A549 treated with Hydrocortisone at 1 μM for 4 hours (cell line): ENCODE measurements around the gene FGG. TPM values are rescaled to one million over a fixed set of nuclear protein-coding genes. Genes with fewer than 3 reads are reported as not detected.

Source experiments
- total RNA-seq: library from RNA; stranded (reverse); fragments of 200-300 nt; extraction: Qiagen RNA extraction; gene quantifications from 5 replicates; pipeline ENCODE4 v1.2.3, GENCODE V29; 2022

Gene FGG
- 5.3 to 8.0 TPM (median 5.4 TPM) in 5 replicates for total RNA-seq

DNA sequence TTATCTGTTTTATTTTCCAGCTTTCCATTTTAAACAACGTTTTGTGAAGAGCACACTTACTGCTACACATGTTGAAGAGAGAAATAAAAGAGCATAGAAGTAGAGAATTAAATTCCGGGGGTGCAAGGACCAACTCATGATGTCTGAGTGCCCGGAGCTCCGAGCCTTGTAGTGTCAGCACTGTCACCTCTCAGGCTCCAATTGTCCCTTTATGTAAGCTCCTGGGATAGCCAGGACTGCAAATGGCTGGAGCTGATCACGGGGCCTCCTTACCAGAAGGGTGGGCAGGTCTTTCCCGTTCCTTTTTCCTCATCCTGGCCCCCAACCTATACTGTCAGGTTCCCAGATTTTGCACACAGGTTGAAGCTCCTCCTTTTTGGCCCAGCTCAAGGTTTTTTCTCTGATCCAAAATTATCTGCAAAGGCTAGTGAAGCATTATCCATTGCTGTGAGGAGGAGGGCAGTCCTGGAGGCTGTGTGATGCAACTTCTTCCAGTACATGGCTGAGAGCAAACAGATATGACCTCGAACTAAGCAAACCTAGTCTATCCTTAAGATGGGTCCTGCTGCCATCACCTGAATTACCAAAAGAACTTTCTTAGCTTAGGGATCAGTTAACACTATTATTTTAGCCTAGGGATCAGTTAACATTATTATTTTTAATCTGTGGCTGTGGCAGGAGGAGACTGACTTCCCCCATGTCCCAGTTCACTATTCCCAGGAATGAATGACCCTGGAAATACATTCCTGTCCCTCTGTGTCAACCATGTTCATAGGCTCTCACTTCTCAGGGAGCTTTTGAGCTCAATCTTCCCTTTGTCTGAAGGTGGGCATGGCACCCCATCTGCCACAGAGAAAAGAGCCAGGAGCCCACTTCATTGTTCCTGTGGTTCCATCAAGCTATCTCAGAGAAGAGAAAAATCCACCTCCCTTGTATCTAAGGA lies at the start of gene FGG:
Gene FGG, minus strand, starts transcription at position 185 of the 943 bp plus-strand sequence. Its CDS starts 47 bp downstream, at position 138.

DNA sequence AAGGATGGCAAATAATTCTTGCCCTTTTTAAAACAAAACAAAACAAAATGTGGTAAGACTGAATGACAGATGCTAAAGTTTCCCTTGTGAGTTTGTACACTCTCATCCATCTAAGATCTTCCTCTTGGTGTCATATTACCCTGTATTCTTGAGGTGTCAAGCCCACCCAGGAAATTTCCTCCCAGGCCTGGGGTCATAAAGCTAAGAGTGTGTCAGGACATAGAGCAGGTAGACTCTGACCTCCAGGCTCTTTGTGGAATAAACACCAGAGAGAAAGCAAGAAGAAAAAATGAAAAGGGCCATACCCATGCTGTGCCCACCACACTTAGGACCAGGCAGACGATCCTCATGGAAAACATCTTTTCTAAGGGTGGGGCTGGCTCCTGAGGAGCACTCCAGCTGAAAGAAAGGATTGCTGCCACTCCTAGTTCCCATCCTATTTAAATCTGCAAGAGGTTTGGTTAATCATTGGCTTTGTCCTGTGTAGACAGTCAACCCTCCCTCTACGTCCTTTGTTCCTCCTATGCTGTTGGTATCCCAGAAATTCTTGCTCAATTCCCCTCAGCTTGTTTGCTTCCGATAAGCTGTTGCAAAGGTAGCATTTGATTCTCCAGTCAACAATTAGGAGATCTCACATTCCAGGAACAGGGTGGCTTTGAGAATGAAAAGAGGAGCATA lies 22.0 kb downstream of the FGG start, which contains the start of gene FGA:
Gene FGA, minus strand, starts transcription at position 414 of the 678 bp plus-strand sequence. Its CDS starts 55 bp downstream, at position 359.

DNA sequence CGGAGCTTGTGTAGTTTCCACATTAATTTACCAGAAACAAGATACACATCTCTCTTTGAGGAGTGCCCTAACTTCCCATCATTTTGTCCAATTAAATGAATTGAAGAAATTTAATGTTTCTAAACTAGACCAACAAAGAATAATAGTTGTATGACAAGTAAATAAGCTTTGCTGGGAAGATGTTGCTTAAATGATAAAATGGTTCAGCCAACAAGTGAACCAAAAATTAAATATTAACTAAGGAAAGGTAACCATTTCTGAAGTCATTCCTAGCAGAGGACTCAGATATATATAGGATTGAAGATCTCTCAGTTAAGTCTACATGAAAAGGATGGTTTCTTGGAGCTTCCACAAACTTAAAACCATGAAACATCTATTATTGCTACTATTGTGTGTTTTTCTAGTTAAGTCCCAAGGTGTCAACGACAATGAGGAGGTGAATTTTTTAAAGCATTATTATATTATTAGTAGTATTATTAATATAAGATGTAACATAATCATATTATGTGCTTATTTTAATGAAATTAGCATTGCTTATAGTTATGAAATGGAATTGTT lies 49.7 kb downstream of the FGG start, which contains the start of gene FGB:
Gene FGB, plus strand, starts transcription at position 315 of the 558 bp plus-strand sequence. Its CDS starts 8 bp downstream, at position 323.

Other genes starting within 250 kb of the FGG start
- gene DCHS2, start 120.9 kb downstream of the FGG start, total RNA-seq, result 0.01 TPM in 1 of 5 replicates, not detected in the others
- gene PLRG1, start 62.3 kb downstream of the FGG start, total RNA-seq, result 53.0 to 64.9 TPM (median 60.4 TPM) in 5 replicates
- gene FGB, start 49.6 kb downstream of the FGG start, total RNA-seq, result 15.4 to 24.5 TPM (median 19.2 TPM) in 5 replicates
- gene FGA, start 21.9 kb downstream of the FGG start, total RNA-seq, result 17.8 to 22.6 TPM (median 19.0 TPM) in 5 replicates
- 0.03 to 0.10 TPM (median 0.05 TPM) in 5 replicates for gene LRAT, start 131.3 kb upstream of the FGG start, total RNA-seq
- not detected in 5 replicates for gene RBM46, start 168.6 kb upstream of the FGG start, total RNA-seq